Tibial nerve (tissue), 4 donors: ENCODE data around the gene KRT9. TPM values are rescaled to one million over a fixed set of nuclear protein-coding genes. Genes with fewer than 3 reads are reported as not detected.
"Not testable (repeated sequence)": the region's sequence is repeated elsewhere in the genome, so short reads cannot be mapped to it uniquely, and the experiment has no call there.

Source experiments
- DNase-seq, 2 donors: peaks; one replicate each; pipeline ENCODE4 v3.0.0-alpha.2; 2019; ENCODE audit warnings: low spot score in 2 of 2
- H3K27ac ChIP-seq, 4 donors: fragments of 200-600 bp; sonication (generic) in 3 of 4; one replicate each; pipeline ENCODE4 v1.5.1; 2017 to 2019; ENCODE audit warnings: mild to moderate bottlenecking in 1 of 4
- H3K27me3 ChIP-seq, 2 donors: fragments of 200-600 bp; sonication (generic) in 1 of 2; one replicate each; pipeline versions ENCODE4 v1.5.1 to v1.6.0; 2017 to 2019
- H3K36me3 ChIP-seq, 3 donors: fragments of 200-600 bp; sonication (generic); one replicate each; pipeline ENCODE4 v1.5.1; 2018 to 2019
- H3K4me1 ChIP-seq, 4 donors: fragments of 200-600 bp; sonication (generic) in 3 of 4; one replicate each; pipeline ENCODE4 v1.5.1; 2017 to 2019
- H3K4me3 ChIP-seq, 4 donors: fragments of 200-600 bp; sonication (generic) in 3 of 4; one replicate each; pipeline ENCODE4 v1.5.1; 2017 to 2019; ENCODE audit warnings: mild to moderate bottlenecking in 1 of 4, moderate library complexity in 1 of 4
- H3K9me3 ChIP-seq, 4 donors: fragments of 200-600 bp; sonication (generic) in 3 of 4; one replicate each; pipeline ENCODE4 v1.5.1; 2017 to 2019
- CTCF ChIP-seq, 5 experiments: fragments of 200-600 bp in 3 of 5; fragments of 450-650 bp in 2 of 5; sonication (generic) in 3 of 5; IDR thresholded peaks; one replicate each; pipeline ENCODE4 v1.5.1; 2016 to 2019; ENCODE audit warnings: antibody characterized with exemption in 5 of 5, mild to moderate bottlenecking in 3 of 5, moderate library complexity in 2 of 5
- EP300 ChIP-seq, 2 donors: sonication (generic); formaldehyde crosslinking; IDR thresholded peaks; one replicate each; pipeline ENCODE4 v1.6.1; 2017; ENCODE audit warnings: antibody characterized with exemption in 2 of 2, mild to moderate bottlenecking in 1 of 2
- POLR2A ChIP-seq, 2 donors: fragments of 450-650 bp; IDR thresholded peaks; one replicate each; pipeline ENCODE4 v1.6.1; 2017; ENCODE audit warnings: antibody characterized with exemption in 2 of 2, mild to moderate bottlenecking in 2 of 2, moderate library complexity in 2 of 2
- WGBS, 2 donors: methylation state at CpG; one replicate each; pipeline ENCODE4 v1.1.5; 2018; 5-methylcytosine and 5-hydroxymethylcytosine counted together
- total RNA-seq, 4 donors: library from RNA; depleted of rRNA; stranded (reverse); fragments of >200 nt; gene quantifications; one replicate each; pipeline ENCODE4 v1.1.0, GENCODE V29; 2016

The KRT9 gene, protein sequence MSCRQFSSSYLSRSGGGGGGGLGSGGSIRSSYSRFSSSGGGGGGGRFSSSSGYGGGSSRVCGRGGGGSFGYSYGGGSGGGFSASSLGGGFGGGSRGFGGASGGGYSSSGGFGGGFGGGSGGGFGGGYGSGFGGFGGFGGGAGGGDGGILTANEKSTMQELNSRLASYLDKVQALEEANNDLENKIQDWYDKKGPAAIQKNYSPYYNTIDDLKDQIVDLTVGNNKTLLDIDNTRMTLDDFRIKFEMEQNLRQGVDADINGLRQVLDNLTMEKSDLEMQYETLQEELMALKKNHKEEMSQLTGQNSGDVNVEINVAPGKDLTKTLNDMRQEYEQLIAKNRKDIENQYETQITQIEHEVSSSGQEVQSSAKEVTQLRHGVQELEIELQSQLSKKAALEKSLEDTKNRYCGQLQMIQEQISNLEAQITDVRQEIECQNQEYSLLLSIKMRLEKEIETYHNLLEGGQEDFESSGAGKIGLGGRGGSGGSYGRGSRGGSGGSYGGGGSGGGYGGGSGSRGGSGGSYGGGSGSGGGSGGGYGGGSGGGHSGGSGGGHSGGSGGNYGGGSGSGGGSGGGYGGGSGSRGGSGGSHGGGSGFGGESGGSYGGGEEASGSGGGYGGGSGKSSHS
- total RNA-seq = not detected

DNA sequence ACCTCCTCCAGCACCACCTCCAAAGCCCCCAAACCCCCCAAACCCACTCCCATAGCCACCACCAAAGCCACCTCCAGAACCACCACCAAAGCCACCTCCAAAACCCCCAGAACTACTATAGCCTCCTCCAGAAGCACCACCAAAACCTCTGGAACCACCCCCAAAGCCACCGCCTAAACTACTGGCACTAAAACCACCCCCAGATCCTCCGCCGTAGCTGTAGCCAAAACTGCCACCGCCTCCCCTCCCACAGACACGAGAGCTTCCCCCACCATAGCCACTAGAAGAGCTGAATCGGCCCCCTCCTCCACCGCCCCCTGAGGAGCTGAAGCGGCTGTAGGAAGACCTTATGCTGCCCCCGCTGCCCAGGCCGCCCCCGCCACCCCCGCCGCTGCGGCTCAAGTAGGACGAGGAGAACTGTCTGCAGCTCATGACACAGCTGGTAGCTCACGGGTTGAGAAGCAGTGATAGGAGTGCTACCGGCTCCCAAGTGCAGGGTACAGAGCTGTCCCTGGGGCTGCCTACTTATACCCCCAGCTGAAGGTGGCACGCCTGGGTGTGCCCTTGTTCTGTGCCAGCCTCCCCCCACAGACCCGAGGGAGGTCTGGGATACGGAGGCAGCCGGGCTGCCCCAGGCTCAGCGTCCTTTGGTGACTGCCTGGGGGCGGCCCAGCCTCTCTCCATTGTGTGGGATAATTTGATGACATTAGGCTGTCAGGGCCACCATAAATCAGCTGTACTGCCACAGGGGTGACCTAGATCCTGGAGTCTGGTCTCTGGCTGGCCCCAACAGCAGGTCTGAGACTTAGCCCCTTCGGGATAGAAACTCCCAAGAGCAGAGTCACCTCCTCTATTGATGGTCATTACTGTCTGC lies at the start of gene KRT9:
KRT9 (minus strand) TSS at position 499 of the 874 bp plus-strand sequence; CDS start at position 432, 67 bp downstream.
- Histone ChIP-seq H3K9me3 (no peaks in the 10 kb centered on the region), H3K4me1 (no peaks in the 10 kb centered on the region), H3K27ac (no peak within 1 kb of the TSS), H3K4me3 (no peak within 1 kb of the TSS), H3K36me3 (no peaks in the 10 kb centered on the region), H3K27me3 (peaks cover 0 to 32% of the 10 kb centered on the region in 2 donors)
- TF ChIP-seq EP300 (IDR thresholded peaks at IDR 0.05) (no peak), CTCF (IDR thresholded peaks at IDR 0.05) (no peak)
- no peak for DNase-seq
- 38 to 48% methylated on average over 17 to 23 of the region's 24 CpGs for WGBS, 2 donors

- not testable (repeated sequence) for H3K9me3 ChIP-seq, H3K27ac ChIP-seq, H3K4me1 ChIP-seq, H3K36me3 ChIP-seq, DNase-seq, H3K4me3 ChIP-seq, H3K27me3 ChIP-seq
- WGBS, 2 donors = 91 to 95% methylated on average over 11 of the region's 11 CpGs
Measured at GRCh38 chr17:41621435-41621817, 49.6 kb upstream of the KRT9 start.

DNA sequence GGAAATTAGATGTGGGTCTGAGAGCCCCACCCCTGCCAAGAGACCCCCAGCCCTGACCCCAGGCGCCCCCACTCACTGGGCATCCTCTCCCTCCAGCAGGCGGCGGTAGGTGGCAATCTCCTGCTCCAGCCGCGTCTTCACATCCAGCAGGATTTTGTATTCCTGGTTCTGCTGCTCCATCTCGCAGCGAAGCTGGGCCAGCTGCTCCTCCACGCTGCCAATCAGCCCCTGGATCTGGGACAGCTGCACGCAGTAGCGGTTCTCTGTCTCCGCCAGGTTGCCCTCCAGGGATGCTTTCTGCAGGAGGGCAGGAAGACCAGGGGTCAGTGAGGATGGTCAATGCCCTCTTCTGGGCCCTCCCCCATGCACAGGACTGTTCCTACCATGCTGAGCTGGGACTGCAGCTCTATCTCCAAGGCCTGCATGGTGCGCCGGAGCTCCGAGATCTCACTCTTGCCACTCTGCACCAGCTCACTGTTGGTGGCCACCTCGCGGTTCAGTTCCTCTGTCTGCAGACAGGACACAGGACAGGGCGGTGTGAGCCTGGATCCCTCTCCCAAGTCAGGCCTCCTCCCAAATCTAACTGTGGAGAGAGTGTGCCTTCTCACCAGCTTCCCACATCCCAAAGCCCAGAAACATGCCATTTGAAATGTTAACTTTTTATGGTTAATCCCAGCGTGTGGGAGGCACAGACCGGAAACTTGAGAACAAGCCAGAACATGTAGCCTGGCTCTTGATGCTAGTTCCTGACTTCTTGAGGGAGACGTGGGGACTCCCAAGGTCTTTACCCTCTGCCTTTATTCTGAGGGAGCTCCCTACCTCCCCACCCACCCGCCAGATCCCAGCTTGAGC lies 49.0 kb upstream of the KRT9 start:
- Histone ChIP-seq H3K4me3 (no peak overlapping the region), H3K27ac (no peak overlapping the region), H3K4me1 (no peaks in the 10 kb centered on the region), H3K36me3 (no peaks in the 10 kb centered on the region), H3K27me3 (no peaks in the 10 kb centered on the region), H3K9me3 (no peaks in the 10 kb centered on the region)
- TF ChIP-seq CTCF (IDR thresholded peaks at IDR 0.05) (no peak), EP300 (IDR thresholded peaks at IDR 0.05) (no peak), POLR2A (IDR thresholded peaks at IDR 0.05) (no peak)
- no peak for DNase-seq
- WGBS, 2 donors = 76 to 78% methylated on average over 21 of the region's 21 CpGs

DNA sequence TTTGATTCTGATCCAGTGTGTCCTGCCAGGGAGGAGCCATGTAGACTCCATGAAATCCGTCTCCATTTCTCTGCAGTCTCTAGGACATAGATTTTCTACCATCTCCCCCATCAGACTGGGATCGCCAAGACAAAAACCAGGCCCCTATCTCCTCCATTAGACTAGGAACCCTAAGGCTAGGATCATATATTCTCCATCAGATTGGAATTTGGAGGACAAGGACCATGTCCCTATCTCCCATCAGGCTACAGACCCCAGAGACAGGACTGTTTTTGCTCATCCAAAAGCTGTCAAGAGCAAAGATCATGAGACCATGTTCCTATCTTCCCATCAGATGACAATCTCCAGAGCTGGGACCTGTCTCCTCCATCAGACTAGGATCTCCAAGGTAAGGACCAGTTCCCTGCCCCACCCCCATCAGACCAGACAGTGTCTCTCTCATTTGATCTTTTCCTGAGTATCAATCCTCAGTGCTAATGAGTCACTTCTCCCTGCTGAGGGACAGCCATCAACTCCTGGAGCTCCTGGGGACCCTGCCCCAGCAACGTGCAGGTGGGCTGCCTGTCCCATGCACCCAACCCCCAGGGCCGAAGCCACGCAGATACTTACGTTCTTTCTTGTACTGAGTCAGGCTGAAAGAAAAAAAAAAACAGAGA lies 48.2 kb upstream of the KRT9 start:
- H3K27me3 ChIP-seq, H3K4me1 ChIP-seq, DNase-seq, H3K36me3 ChIP-seq, H3K4me3 ChIP-seq, H3K9me3 ChIP-seq, H3K27ac ChIP-seq: not testable (repeated sequence)
- 83 to 91% methylated on average over 6 of the region's 6 CpGs for WGBS, 2 donors

DNA sequence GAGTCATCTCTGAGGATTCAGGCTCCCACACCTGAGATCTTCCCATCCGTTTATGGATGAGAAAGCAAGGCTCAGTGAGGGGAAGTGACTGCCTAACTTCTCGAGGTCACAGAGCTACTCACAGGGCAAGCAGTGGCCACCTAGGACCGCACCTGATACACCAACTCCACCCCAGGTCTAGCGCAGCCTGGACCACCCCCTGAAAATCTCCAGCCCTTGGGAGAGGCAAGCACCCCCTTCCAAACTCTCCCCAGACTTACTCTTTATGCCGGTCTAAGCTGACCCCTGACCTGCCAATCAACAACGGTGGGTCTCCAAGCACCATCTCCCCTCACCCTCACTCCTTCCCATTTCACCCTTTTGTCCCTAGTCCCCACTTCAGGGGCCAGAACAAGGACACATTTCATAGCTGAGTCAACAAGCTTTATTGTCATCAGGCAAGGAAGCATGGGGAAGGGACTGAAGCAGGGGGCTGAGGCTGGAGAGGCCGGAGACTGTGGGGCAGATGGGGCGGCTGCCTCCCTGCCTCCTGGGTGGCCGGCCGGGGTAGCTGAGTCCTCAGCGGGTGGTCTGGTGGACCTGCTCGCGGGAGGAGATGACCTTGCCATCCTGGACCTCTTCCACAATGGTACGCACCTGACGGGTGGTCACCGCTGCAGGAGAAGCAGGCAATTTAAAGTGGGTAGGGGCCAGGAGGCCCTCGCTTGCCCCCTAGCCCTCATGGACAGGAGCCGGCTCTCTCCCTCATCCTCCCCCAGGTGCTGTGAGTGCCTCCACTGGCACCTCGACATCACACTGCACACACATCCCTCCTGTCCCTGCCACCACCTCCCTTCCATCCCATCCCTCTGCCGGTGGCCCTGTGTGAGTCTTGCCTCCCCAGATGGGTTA lies 47.4 kb upstream of the KRT9 start:
- TF ChIP-seq POLR2A (IDR thresholded peaks at IDR 0.05) (no peak), CTCF (IDR thresholded peaks at IDR 0.05) (no peak), EP300 (IDR thresholded peaks at IDR 0.05) (no peak)
- H3K36me3 ChIP-seq = no peaks in the 10 kb centered on the region
- 61 to 79% methylated on average over 7 to 20 of the region's 20 CpGs for WGBS, 2 donors
- no peaks in the 10 kb centered on the region for H3K27me3 ChIP-seq
- no peaks in the 10 kb centered on the region for H3K9me3 ChIP-seq
- no peak for DNase-seq
- H3K4me1 ChIP-seq = no peaks in the 10 kb centered on the region
- H3K27ac ChIP-seq = no peak overlapping the region
- no peak overlapping the region for H3K4me3 ChIP-seq
